A549 (cell line): Measurements from ENCODE around the gene MORN1.

Experiments
- BCL3 ChIP-seq: fragments of >200 bp; sonication (Bioruptor Twin); formaldehyde crosslinking; IDR thresholded peaks from 3 replicates; pipeline ENCODE4 v1.6.1; 2016
- CEBPB ChIP-seq, 2 experiments: fragments of >200 bp in 1 of 2; sonication (Bioruptor Twin) in 1 of 2; formaldehyde crosslinking in 1 of 2; IDR thresholded peaks; 2 replicates each; pipeline ENCODE4 v1.6.1; 2012 to 2016
- CHD2 ChIP-seq: fragments of 150-350 bp; IDR thresholded peaks from 2 replicates; pipeline ENCODE4 v1.6.1; 2014; ENCODE audit warnings: low read length; ENCODE audit not compliant: partially characterized antibody
- CTCF ChIP-seq: fragments of >200 bp; sonication (Bioruptor Twin); formaldehyde crosslinking; IDR thresholded peaks from 3 replicates; pipeline ENCODE4 v1.5.1; 2016
- EP300 ChIP-seq, 2 experiments: fragments of >200 bp; sonication (Bioruptor Twin); formaldehyde crosslinking; IDR thresholded peaks; 2 replicates in 1 of 2; 3 replicates in 1 of 2; pipeline ENCODE4 v1.6.1; 2016 to 2017
- JUN ChIP-seq, 2 experiments: fragments of >200 bp; sonication (Bioruptor Twin); formaldehyde crosslinking; IDR thresholded peaks; 2 replicates in 1 of 2; 3 replicates in 1 of 2; pipeline ENCODE4 v1.6.1; 2016 to 2017
- KDM5A ChIP-seq: fragments of 200-600 bp; sonication (generic); IDR thresholded peaks from 2 replicates; pipeline ENCODE4 v1.6.1; 2016; ENCODE audit warnings: antibody characterized with exemption, mild to moderate bottlenecking
- MAX ChIP-seq: IDR thresholded peaks from 2 replicates; pipeline ENCODE4 v1.6.1; 2012
- PBX3 ChIP-seq: IDR thresholded peaks from 2 replicates; pipeline ENCODE4 v1.6.1; 2012
- POLR2A ChIP-seq: IDR thresholded peaks from 2 replicates; pipeline ENCODE4 v1.6.1; 2012; ENCODE audit warnings: mild to moderate bottlenecking, low read length
- SMC3 ChIP-seq: fragments of >200 bp; sonication (Bioruptor Twin); formaldehyde crosslinking; IDR thresholded peaks from 3 replicates; pipeline ENCODE4 v1.6.1; 2018; ENCODE audit warnings: inconsistent platforms

- TF ChIP-seq CTCF (no peak), POLR2A (no peak), MAX (no peak), CEBPB (IDR thresholded peaks at IDR 0.05) (no peak), BCL3 (no peak), SMC3 (no peak), EP300 (IDR thresholded peaks at IDR 0.05) (no peak), KDM5A (no peak), PBX3 (no peak), CHD2 (no peak), JUN (IDR thresholded peaks at IDR 0.05) (no peak)
Measured at GRCh38 chr1:2398871-2399270, 7.5 kb upstream of the MORN1 start.
